Mucosa of descending colon (tissue), 3 donors: ENCODE results near the gene CFAP57. TPM values are rescaled to one million over a fixed set of nuclear protein-coding genes. Genes with fewer than 3 reads are reported as not detected.
A peak's percentile ranks its signal among the peaks of the same experiment; 100 is the strongest.

Experiments used
- ATAC-seq: fragments of 200-7000 bp; cut with Tn5 transposase; one replicate; pipeline ENCODE4 v1.9.1; 2020; ENCODE audit warnings: mild to moderate bottlenecking, moderate library complexity
- DNase-seq, 3 donors: peaks; one replicate each; pipeline ENCODE4 v3.0.0-alpha.2; 2020
- H3K36me3 ChIP-seq: fragments of 200-600 bp; one replicate; pipeline ENCODE4 v1.8.0; 2021; ENCODE audit warnings: low read depth, mild to moderate bottlenecking
- H3K4me1 ChIP-seq: fragments of 200-600 bp; one replicate; pipeline ENCODE4 v1.8.0; 2021; ENCODE audit warnings: low read depth, mild to moderate bottlenecking
- H3K4me3 ChIP-seq: fragments of 200-600 bp; one replicate; pipeline ENCODE4 v1.8.0; 2021; ENCODE audit warnings: mild to moderate bottlenecking
- H3K9me3 ChIP-seq: fragments of 200-600 bp; one replicate; pipeline ENCODE4 v1.8.0; 2021; ENCODE audit warnings: mild to moderate bottlenecking
- intact Hi-C, 2 donors: fragments of 100-400 bp; cut with DNase I in 1 of 2; cut with micrococcal nuclease in 1 of 2; formaldehyde crosslinking; loops; one replicate each; pipeline versions ENCODE4 v1.11.0 to v1.11.1; 2022; cut with DNase I, micrococcal nuclease
- total RNA-seq, 3 donors: library from RNA; stranded (reverse); fragmentation: NEBNext Ultra II Directional in 2 of 3; extraction: Animal tissue kit (Norgen Biotek cat#: 25700) in 2 of 3; gene quantifications; one replicate each; pipeline versions ENCODE4 v1.2.1 to v1.2.4, GENCODE V29; 2021 to 2023
- TF ChIP-seq, protein P1 (sequence below): fragments of 200-600 bp; IDR thresholded peaks from one replicate; pipeline ENCODE4 v1.8.0; 2022; ENCODE audit warnings: antibody characterized with exemption, mild to moderate bottlenecking
- donor health status: DM: no; HTN: no; CAD: no; lungs with moderate emphysema.
- donor health status: DM: no; HTN: no; CAD: no.
- donor health status: DM: no; HTN: yes; CAD: no.

CFAP57 gene
- total RNA-seq, 3 donors from 2014 or later, result 0.34 TPM; not detected in 2

DNA sequence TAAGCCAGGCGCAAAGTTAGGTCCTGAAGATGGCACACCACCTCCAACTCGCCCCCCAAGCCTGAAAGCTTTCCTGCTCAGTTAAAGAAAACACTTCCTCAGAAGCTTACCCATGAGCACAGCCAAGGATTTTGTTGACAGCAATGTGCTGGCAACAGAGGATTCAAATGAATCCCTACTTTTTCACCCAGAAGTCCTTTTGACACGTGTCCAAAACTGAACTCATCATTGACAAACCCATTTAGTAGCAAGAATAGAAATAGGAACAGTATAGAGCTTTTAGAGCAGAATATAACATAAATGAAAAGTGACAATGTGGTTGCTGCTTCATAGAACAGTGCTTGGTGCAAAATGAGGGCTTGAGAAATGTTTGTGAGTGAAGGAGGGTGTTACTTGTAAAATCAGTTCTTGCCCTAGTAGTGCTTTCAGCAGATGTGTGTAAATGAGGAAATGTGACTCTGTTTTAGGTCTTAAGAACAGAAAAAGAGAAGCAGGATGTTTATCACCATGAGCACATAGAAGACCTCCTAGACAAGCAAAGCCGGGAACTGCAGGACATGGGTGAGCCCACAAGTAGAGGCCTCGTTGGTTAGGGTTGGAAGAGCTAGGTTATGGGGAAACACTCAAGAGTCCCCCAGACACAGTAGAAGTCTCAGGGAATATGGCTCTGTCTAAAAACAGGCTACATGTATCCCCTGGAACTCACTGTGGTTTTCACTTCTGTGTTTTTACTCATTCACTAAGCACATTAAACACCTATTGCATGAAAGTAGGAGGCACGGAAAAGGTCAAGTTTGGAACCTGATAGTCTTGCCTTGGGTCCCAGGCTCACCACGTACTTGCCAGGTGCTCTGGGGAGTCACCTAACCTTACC is 49.0 kb downstream of the CFAP57 start:
- Histone ChIP-seq H3K9me3 (no peaks in the 10 kb centered on the region), H3K4me1 (no peaks in the 10 kb centered on the region), H3K4me3 (no peak overlapping the region), H3K36me3 (no peaks in the 10 kb centered on the region)
- TF ChIP-seq, protein P1, sequence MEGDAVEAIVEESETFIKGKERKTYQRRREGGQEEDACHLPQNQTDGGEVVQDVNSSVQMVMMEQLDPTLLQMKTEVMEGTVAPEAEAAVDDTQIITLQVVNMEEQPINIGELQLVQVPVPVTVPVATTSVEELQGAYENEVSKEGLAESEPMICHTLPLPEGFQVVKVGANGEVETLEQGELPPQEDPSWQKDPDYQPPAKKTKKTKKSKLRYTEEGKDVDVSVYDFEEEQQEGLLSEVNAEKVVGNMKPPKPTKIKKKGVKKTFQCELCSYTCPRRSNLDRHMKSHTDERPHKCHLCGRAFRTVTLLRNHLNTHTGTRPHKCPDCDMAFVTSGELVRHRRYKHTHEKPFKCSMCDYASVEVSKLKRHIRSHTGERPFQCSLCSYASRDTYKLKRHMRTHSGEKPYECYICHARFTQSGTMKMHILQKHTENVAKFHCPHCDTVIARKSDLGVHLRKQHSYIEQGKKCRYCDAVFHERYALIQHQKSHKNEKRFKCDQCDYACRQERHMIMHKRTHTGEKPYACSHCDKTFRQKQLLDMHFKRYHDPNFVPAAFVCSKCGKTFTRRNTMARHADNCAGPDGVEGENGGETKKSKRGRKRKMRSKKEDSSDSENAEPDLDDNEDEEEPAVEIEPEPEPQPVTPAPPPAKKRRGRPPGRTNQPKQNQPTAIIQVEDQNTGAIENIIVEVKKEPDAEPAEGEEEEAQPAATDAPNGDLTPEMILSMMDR, result no peak
- DNase-seq (no peak), ATAC-seq (peak; percentile 64)
- intact Hi-C loops, result loop anchor here in 1 of 2 donors (10.0 kb wide), 1 partner anchor 194 kb away; no protein-coding TSS in a partner anchor

DNA sequence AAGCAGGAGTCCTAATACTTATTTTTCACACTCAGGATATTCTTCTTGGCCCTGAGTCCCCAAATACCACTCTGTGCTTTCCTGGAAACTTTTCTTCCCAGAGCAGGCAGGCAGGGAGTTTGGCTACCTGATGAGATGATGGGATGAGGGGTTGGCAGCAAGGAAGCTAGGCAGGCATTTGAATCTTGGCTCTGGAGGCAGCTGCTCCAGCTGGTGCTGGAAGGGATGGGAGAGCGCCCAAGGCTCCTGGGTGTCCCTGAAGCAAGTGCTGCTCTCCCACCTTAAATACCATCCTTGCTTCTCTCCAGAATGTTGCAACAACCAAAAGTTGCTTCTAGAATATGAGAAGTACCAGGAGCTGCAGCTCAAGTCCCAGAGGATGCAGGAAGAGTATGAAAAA is 49.7 kb downstream of the CFAP57 start:
- no peak for DNase-seq
- TF ChIP-seq, protein P1, result no peak
- intact Hi-C loops, result loop anchor here in 1 of 2 donors (10.0 kb wide), 1 partner anchor 193 kb away; no protein-coding TSS in a partner anchor
- H3K9me3 ChIP-seq, result no peaks in the 10 kb centered on the region
- H3K4me1 ChIP-seq, result no peaks in the 10 kb centered on the region
- no peaks in the 10 kb centered on the region for H3K36me3 ChIP-seq
- no peak overlapping the region for H3K4me3 ChIP-seq
- no peak for ATAC-seq

DNA sequence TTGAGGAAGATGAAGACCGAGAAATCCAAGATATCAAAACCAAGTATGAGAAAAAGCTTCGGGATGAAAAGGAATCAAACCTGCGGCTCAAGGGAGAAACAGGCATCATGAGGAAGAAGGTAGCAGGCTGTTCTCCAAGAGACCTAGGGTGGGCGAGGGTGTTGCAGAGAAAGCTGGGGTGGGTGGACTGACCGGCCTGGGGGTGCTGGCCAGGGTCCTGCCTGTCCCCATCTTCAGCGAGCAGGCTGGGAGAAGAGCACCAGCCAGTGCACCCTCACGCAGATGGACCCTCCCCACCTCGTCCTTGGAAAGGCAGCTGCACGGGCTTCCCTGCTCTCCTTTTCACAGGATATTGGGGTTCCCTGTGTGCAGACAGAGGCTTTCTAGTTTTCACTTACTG is 50.7 kb downstream of the CFAP57 start:
- TF ChIP-seq, protein P1, result no peak

DNA sequence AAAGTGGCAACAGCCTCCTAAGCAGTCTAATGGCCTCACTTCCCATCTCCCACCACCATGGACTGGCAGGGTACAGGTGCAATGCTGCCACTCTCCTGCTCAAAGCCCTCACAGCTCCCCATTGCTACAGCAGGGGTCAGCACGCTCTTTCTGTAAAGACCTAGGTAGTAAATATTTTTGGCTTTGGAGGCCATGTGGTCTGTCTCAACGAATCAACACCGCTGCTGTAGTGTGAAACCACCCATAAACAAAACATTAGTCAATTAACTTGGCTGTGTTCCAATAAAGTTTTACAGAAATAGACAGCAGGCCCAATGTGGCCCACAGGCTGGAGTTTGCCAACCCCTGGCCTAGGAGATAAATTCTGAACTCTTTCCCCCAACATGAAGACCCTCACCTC is 53.0 kb downstream of the CFAP57 start:
- intact Hi-C loops, result loop anchor here in 1 of 2 donors (10.0 kb wide), 1 partner anchor 190 kb away; no protein-coding TSS in a partner anchor
- no peak for DNase-seq

More for the DNA sequence above, 50.7 kb downstream of the CFAP57 start:
- H3K36me3 ChIP-seq, result no peaks in the 10 kb centered on the region
- H3K4me1 ChIP-seq, result no peaks in the 10 kb centered on the region
- intact Hi-C loops, result loop anchor here in 1 of 2 donors (10.0 kb wide), 1 partner anchor 192 kb away; no protein-coding TSS in a partner anchor
- no peak for ATAC-seq
- no peak overlapping the region for H3K4me3 ChIP-seq
- no peaks in the 10 kb centered on the region for H3K9me3 ChIP-seq
- DNase-seq, result no peak

DNA sequence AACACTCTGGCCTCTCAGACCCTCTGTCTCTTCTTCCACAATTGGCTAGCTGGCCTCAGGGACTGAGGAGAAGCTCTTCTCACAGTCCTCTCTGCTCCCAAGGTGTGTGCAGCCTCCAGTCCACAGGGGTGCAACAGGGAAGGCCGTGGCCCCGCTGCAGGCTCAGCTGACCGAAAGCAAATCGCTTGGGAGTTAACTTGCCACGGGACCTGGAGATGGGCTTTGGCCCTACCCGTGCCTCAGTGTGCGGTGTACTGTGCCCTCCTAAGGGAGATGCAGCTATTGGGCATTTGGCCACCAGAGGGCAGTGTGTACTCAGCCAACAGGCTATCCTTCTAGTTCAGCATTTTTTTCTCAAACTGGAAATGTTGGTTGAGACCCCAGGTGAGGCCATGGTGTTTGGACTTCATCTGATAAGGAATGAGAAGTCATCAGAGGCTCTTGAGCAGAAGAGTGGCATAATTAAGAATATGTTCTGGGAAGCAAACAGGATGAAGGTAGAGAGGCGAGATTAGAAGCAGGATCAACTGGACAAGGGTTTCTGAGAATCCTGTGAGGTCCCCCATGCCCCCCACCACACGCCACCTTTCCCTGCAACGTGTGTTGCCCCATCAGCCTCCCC is 55.1 kb downstream of the CFAP57 start:
- Histone ChIP-seq H3K4me1 (no peaks in the 10 kb centered on the region), H3K9me3 (no peaks in the 10 kb centered on the region), H3K36me3 (no peaks in the 10 kb centered on the region), H3K4me3 (no peak overlapping the region)
- TF ChIP-seq, protein P1, result peak; percentile 89
- ATAC-seq, result peak; percentile 92
- intact Hi-C loops, result loop anchor here in 1 of 2 donors (10.0 kb wide), 1 partner anchor 188 kb away; no protein-coding TSS in a partner anchor
- DNase-seq, result peak; percentile 69 to 95 (median 84)

More for the DNA sequence above, 53.0 kb downstream of the CFAP57 start:
- H3K4me3 ChIP-seq, result no peak overlapping the region
- no peak for ATAC-seq
- H3K4me1 ChIP-seq, result no peaks in the 10 kb centered on the region
- no peaks in the 10 kb centered on the region for H3K9me3 ChIP-seq
- H3K36me3 ChIP-seq, result no peaks in the 10 kb centered on the region
- TF ChIP-seq, protein P1, result no peak
